GM12878 (cell line): ENCODE measurements around the gene DIDO1. TPM values are rescaled to one million over a fixed set of nuclear protein-coding genes. Genes with fewer than 3 reads are reported as not detected.
A peak's percentile ranks its signal among the peaks of the same experiment; 100 is the strongest.

Experiments
- CUX1 ChIP-seq: IDR thresholded peaks from 2 replicates; pipeline ENCODE4 v1.6.1; 2012; ENCODE audit warnings: improper control_type of control experiment, low read depth, low read length; ENCODE audit not compliant: insufficient replicate concordance
- E2F8 ChIP-seq: fragments of 450-650 bp; IDR thresholded peaks from 2 replicates; pipeline ENCODE4 v1.6.1; 2018; ENCODE audit warnings: mild to moderate bottlenecking, low read depth, moderate library complexity; ENCODE audit not compliant: partially characterized antibody
- IKZF2 ChIP-seq, 2 experiments: fragments of 450-650 bp; IDR thresholded peaks; 2 replicates each; pipeline ENCODE4 v1.6.1; 2017; ENCODE audit warnings: mild to moderate bottlenecking in 2 of 2, moderate library complexity in 2 of 2
- IRF4 ChIP-seq: IDR thresholded peaks from 2 replicates; pipeline ENCODE4 v1.6.1; 2011; ENCODE audit warnings: low read depth, low read length
- POU2F2 ChIP-seq: IDR thresholded peaks from 3 replicates; pipeline ENCODE4 v1.6.1; 2011; ENCODE audit warnings: low read depth, mild to moderate bottlenecking, low read length, borderline replicate concordance
- PRDM15 ChIP-seq: fragments of 450-650 bp; formaldehyde crosslinking; IDR thresholded peaks from 2 replicates; pipeline ENCODE4 v1.4.0; 2020; ENCODE audit warnings: mild to moderate bottlenecking, moderate library complexity
- STAT3 ChIP-seq: IDR thresholded peaks from 2 replicates; pipeline ENCODE4 v1.6.1; 2011; ENCODE audit warnings: low read depth, low read length, improper control_type of control experiment
- ZBED1 ChIP-seq: IDR thresholded peaks from 2 replicates; pipeline ENCODE4 v1.6.1; 2016; ENCODE audit warnings: borderline replicate concordance
- ZBTB11 ChIP-seq: fragments of 450-650 bp; formaldehyde crosslinking; IDR thresholded peaks from 2 replicates; pipeline ENCODE4 v1.5.0; 2022; ENCODE audit warnings: mild to moderate bottlenecking, missing genetic modification characterization
- polyA plus RNA-seq, 11 experiments: library from polyadenylated mRNA; depleted of rRNA in 4 of 11; unstranded in 6 of 11; stranded (reverse) in 5 of 11; fragments of >200 nt; fragmentation: Nextera tagmentation in 4 of 11; fragmentation: Illumina TruSeq in 1 of 11; extraction: Ambion mirVana in 4 of 11; extraction: Trizol in 1 of 11; gene quantifications; 1 replicate in 1 of 11; 2 replicates in 10 of 11; pipeline versions ENCODE4 v1.2.1 to v1.2.3, GENCODE V29; 2011 to 2016; ENCODE audit warnings: inconsistent platforms in 2 of 11, missing spikeins in 2 of 11, low read depth in 1 of 11
- total RNA-seq, 4 experiments: library from RNA; depleted of rRNA in 3 of 4; stranded (reverse); fragments of >200 nt in 3 of 4; fragmentation: Illumina TruSeq in 1 of 4; extraction: Trizol in 1 of 4; gene quantifications; 2 replicates each; pipeline versions ENCODE4 v1.2.1 to v1.2.3, GENCODE V29; 2013 to 2021

Gene DIDO1
- total and polyA plus RNA-seq, 10 of the 15 experiments (the other 5 are each of a cell fraction or from before 2014, with no cell fraction given): 5.5 to 56.4 (median 38.4) TPM

GRCh38 chr20:62953839-62954703, 27.8 kb upstream of the DIDO1 start (continued):
- TF ChIP-seq E2F8: no peak
- no peak for TF ChIP-seq ZBTB11
- TF ChIP-seq POU2F2: no peak; the same call in 2 of the 3 replicates
- no peak for TF ChIP-seq STAT3
- no peak for TF ChIP-seq ZBED1
- no peak for TF ChIP-seq IRF4
- TF ChIP-seq IKZF2 (IDR thresholded peaks at IDR 0.05): peak; percentile 39 to 56; a peak in 3 of 4 replicates
- no peak for TF ChIP-seq CUX1
- no peak for TF ChIP-seq PRDM15 (CRISPR knock-in tag)
